ENCODE measurements around the gene TRAPPC12. TPM values are rescaled to one million over a fixed set of nuclear protein-coding genes. Genes with fewer than 3 reads are reported as not detected.
"Not testable (repeated sequence)": the region's sequence is repeated elsewhere in the genome, so short reads cannot be mapped to it uniquely, and the experiment has no call there.

The TRAPPC12 gene
- total RNA-seq, 1 experiment from 2014 or later = 86.0 TPM

GRCh38 chr2:3494984-3495666, 115.6 kb downstream of the TRAPPC12 start:
- no peaks in the 10 kb centered on the region for H3K23me2 ChIP-seq (ENCODE audit: insufficient read length, low read depth, low read length, poor library complexity, severe bottlenecking)
- no peak overlapping the region for H3T11ph ChIP-seq (ENCODE audit: low read length)
- H2BK20ac ChIP-seq (ENCODE audit: low read depth, low read length, poor library complexity, severe bottlenecking) = no peak overlapping the region
- no peak overlapping the region for H2BK15ac ChIP-seq (ENCODE audit: low read depth, low read length)
- H3K27me3 ChIP-seq (ENCODE audit: insufficient read depth, low read length) = no peaks in the 10 kb centered on the region
- H3K4me1 Mint-ChIP-seq = peaks cover 13 to 17% of the 10 kb centered on the region in 2 experiments
- H2BK120ac ChIP-seq (ENCODE audit: low read depth, low read length, poor library complexity, severe bottlenecking) = no peak overlapping the region
- no peaks in the 10 kb centered on the region for H3K9me3 ChIP-seq (ENCODE audit: control insufficient read depth, low read depth, low read length)
- H3K4me1 ChIP-seq (ENCODE audit: insufficient read depth, low read length) = no peaks in the 10 kb centered on the region
- H4K91ac ChIP-seq (ENCODE audit: insufficient read length, low read depth, low read length) = no peak overlapping the region
- H3K9me3 Mint-ChIP-seq = no peaks in the 10 kb centered on the region
- H3K27ac Mint-ChIP-seq = peak overlapping the region in 1 of 3 experiments; percentile 87; a peak in 1 of 7 replicates
- H3K27me3 Mint-ChIP-seq (ENCODE audit: low read depth) = no peaks in the 10 kb centered on the region
- H4K8ac ChIP-seq (replicated peaks; ENCODE audit: insufficient read length, low read depth, low read length) = no peak overlapping the region
- H4K5ac ChIP-seq (ENCODE audit: insufficient read length, low read depth, low read length) = no peak overlapping the region
- H3K27ac ChIP-seq (ENCODE audit: insufficient read length, low read depth, low read length) = no peak overlapping the region
- no peak overlapping the region for H3K4ac ChIP-seq (ENCODE audit: low read depth, low read length)
- no peak overlapping the region for H2AFZ ChIP-seq (ENCODE audit: low read length)
- no peak overlapping the region for H2AK5ac ChIP-seq (ENCODE audit: insufficient read length, low read length)
- H2BK12ac ChIP-seq (ENCODE audit: insufficient read length, low read depth, low read length) = no peak overlapping the region
- DNase-seq = no peak
- no peaks in the 10 kb centered on the region for H3K79me2 ChIP-seq (ENCODE audit: insufficient read depth, low read length)
- H3K9ac ChIP-seq (ENCODE audit: extremely low read depth, insufficient read length, low read length) = no peak overlapping the region
- no peak overlapping the region for H3K4me3 Mint-ChIP-seq
- no peak overlapping the region for H3K14ac ChIP-seq (ENCODE audit: insufficient read depth, low read length)
- no peaks in the 10 kb centered on the region for H4K20me1 ChIP-seq (ENCODE audit: control insufficient read depth, insufficient read depth, insufficient read length)
- no peak overlapping the region for H3K56ac ChIP-seq (ENCODE audit: insufficient read length, low read depth, low read length)
- H3K79me1 ChIP-seq (ENCODE audit: insufficient read depth, low read depth, low read length, poor library complexity, severe bottlenecking) = no peaks in the 10 kb centered on the region
- no peak overlapping the region for H2BK5ac ChIP-seq (ENCODE audit: insufficient read length, low read length)
- no peak overlapping the region for H3K18ac ChIP-seq (ENCODE audit: insufficient read length, low read depth, low read length)
- no peak overlapping the region for H3K4me2 ChIP-seq (ENCODE audit: insufficient read depth, insufficient read length, low read length)
- no peak overlapping the region for H3K23ac ChIP-seq (ENCODE audit: insufficient read length, low read depth, low read length)
- no CpG with 5 or more reads among the region's 13 CpGs for WGBS (ENCODE audit: extremely low coverage, insufficient read length, low lambda C conversion rate)
- no peak for TF ChIP-seq CTCF (conservative IDR thresholded peaks at IDR 0.05)
- H3K36me3 Mint-ChIP-seq (ENCODE audit: insufficient read depth in 1 of 3, low read depth in 3 of 3) = peaks cover 0 to 24% (median 8%) of the 10 kb centered on the region in 3 experiments; a peak in 4 of 7 replicates

GRCh38 chr2:3496708-3497080, 117.2 kb downstream of the TRAPPC12 start:
- not testable (repeated sequence) for H2BK15ac ChIP-seq (ENCODE audit: low read depth, low read length); H4K8ac ChIP-seq (replicated peaks; ENCODE audit: insufficient read length, low read depth, low read length); H3K56ac ChIP-seq (ENCODE audit: insufficient read length, low read depth, low read length); H4K91ac ChIP-seq (ENCODE audit: insufficient read length, low read depth, low read length); H3K18ac ChIP-seq (ENCODE audit: insufficient read length, low read depth, low read length); H2AK5ac ChIP-seq (ENCODE audit: insufficient read length, low read length); H3K27ac ChIP-seq (ENCODE audit: insufficient read length, low read depth, low read length); H3K23ac ChIP-seq (ENCODE audit: insufficient read length, low read depth, low read length); H2BK20ac ChIP-seq (ENCODE audit: low read depth, low read length, poor library complexity, severe bottlenecking); H2BK12ac ChIP-seq (ENCODE audit: insufficient read length, low read depth, low read length); H3K9ac ChIP-seq (ENCODE audit: extremely low read depth, insufficient read length, low read length); H4K5ac ChIP-seq (ENCODE audit: insufficient read length, low read depth, low read length); H2BK5ac ChIP-seq (ENCODE audit: insufficient read length, low read length); H3K14ac ChIP-seq (ENCODE audit: insufficient read depth, low read length); H3K4ac ChIP-seq (ENCODE audit: low read depth, low read length); H3K23me2 ChIP-seq (ENCODE audit: insufficient read length, low read depth, low read length, poor library complexity, severe bottlenecking); H3K79me1 ChIP-seq (ENCODE audit: insufficient read depth, low read depth, low read length, poor library complexity, severe bottlenecking); H3K27me3 ChIP-seq (ENCODE audit: insufficient read depth, low read length); H3K79me2 ChIP-seq (ENCODE audit: insufficient read depth, low read length); H3K4me2 ChIP-seq (ENCODE audit: insufficient read depth, insufficient read length, low read length); H3K27me3 Mint-ChIP-seq (ENCODE audit: low read depth); H3K4me1 ChIP-seq (ENCODE audit: insufficient read depth, low read length); DNase-seq; H2BK120ac ChIP-seq (ENCODE audit: low read depth, low read length, poor library complexity, severe bottlenecking); H2AFZ ChIP-seq (ENCODE audit: low read length); H3K4me3 Mint-ChIP-seq; H3K9me3 ChIP-seq (ENCODE audit: control insufficient read depth, low read depth, low read length); H3K9me3 Mint-ChIP-seq; H4K20me1 ChIP-seq (ENCODE audit: control insufficient read depth, insufficient read depth, insufficient read length); H3T11ph ChIP-seq (ENCODE audit: low read length)
- no CpG with 5 or more reads among the region's 15 CpGs for WGBS (ENCODE audit: extremely low coverage, insufficient read length, low lambda C conversion rate)
- Mint-ChIP-seq H3K4me1 (peaks cover 13 to 17% of the 10 kb centered on the region in 2 experiments), H3K27ac (peak overlapping the region in 2 of 3 experiments; percentile 28 to 55; a peak in 3 of 7 replicates), H3K36me3 (ENCODE audit: insufficient read depth in 1 of 3, low read depth in 3 of 3) (peaks cover 5 to 27% (median 8%) of the 10 kb centered on the region in 3 experiments; a peak in 6 of 7 replicates)

Data from H9 (cell line).